ENCODE data around the gene STAC3. TPM values are rescaled to one million over a fixed set of nuclear protein-coding genes. Genes with fewer than 3 reads are reported as not detected.

STAC3 gene
- total RNA-seq, 2 experiments from 2014 or later, result 7.5 to 9.9 TPM

- H3K9me3 Mint-ChIP-seq (ENCODE audit: insufficient read depth), result no peaks in the 10 kb centered on the region
- POLR2A ChIA-PET, result no interaction called here
- no peak for DNase-seq
- CTCF ChIA-PET, result no interaction called here
- ATAC-seq, result no peak
- no peak overlapping the region for H3K27ac Mint-ChIP-seq
- H3K27me3 Mint-ChIP-seq (ENCODE audit: low read depth), result no peaks in the 10 kb centered on the region
- no peak overlapping the region for H3K4me3 Mint-ChIP-seq
- H3K36me3 Mint-ChIP-seq (ENCODE audit: low read depth), result no peaks in the 10 kb centered on the region
- H3K4me1 Mint-ChIP-seq (ENCODE audit: low read depth), result no peaks in the 10 kb centered on the region
Measured at GRCh38 chr12:57194253-57194652, 56.7 kb downstream of the STAC3 start.

- Mint-ChIP-seq H3K4me3 (no peak overlapping the region), H3K27ac (no peak overlapping the region), H3K4me1 (ENCODE audit: low read depth) (no peaks in the 10 kb centered on the region), H3K27me3 (ENCODE audit: low read depth) (no peaks in the 10 kb centered on the region), H3K36me3 (ENCODE audit: low read depth) (no peaks in the 10 kb centered on the region), H3K9me3 (ENCODE audit: insufficient read depth) (no peaks in the 10 kb centered on the region)
- POLR2A ChIA-PET, result no interaction called here
- CTCF ChIA-PET, result no interaction called here
- no peak for DNase-seq
- no peak for ATAC-seq
Measured at GRCh38 chr12:57193706-57194245, 57.2 kb downstream of the STAC3 start.

Small RNA genes within 50 kb of the gene (microRNA-seq; reads per million reads assigned to microRNA genes)
- not detected for gene MIR1228

Other genes starting within 250 kb of the STAC3 start
- gene ZBTB39, start 244.6 kb downstream of the STAC3 start, total RNA-seq, result 1 to 10 TPM; 7.7 to 8.2 TPM
- gene TAC3, start 234.7 kb downstream of the STAC3 start, total RNA-seq, result not detected
- gene MYO1A, start 201.1 kb downstream of the STAC3 start, total RNA-seq, result 1 to 10 TPM; 1.3 to 1.4 TPM
- gene NEMP1, start 172.4 kb downstream of the STAC3 start, total RNA-seq, result 10 to 100 TPM; 56.4 to 56.9 TPM
- gene NAB2, start 162.1 kb downstream of the STAC3 start, total RNA-seq, result 10 to 100 TPM; 12.9 to 13.7 TPM
- gene STAT6, start 139.8 kb downstream of the STAC3 start, total RNA-seq, result 100 to 1,000 TPM; 189 TPM
- gene LRP1, start 122.7 kb downstream of the STAC3 start, total RNA-seq, result under 1 TPM; 0.39 to 0.40 TPM
- gene LRP1-AS, start 103.6 kb downstream of the STAC3 start, total RNA-seq, result not detected
- gene NXPH4, start 34.4 kb downstream of the STAC3 start, total RNA-seq, result under 1 TPM; 0.39 to 0.40 TPM
- 100 to 1,000 TPM; 194 to 208 TPM for gene SHMT2, start 21.5 kb downstream of the STAC3 start, total RNA-seq
- 10 to 100 TPM; 59.0 to 61.7 TPM for gene R3HDM2, start 179.9 kb upstream of the STAC3 start, total RNA-seq
- not detected for gene INHBC, start 183.6 kb upstream of the STAC3 start, total RNA-seq
- not detected for gene INHBE, start 204.1 kb upstream of the STAC3 start, total RNA-seq
- 1 to 10 TPM in 1 of 2 experiments, under 1 TPM in 1; 0.68 to 1.9 TPM for gene GLI1, start 208.6 kb upstream of the STAC3 start, total RNA-seq
- gene ARHGAP9, start 228.7 kb upstream of the STAC3 start, total RNA-seq, result 100 to 1,000 TPM; 243 to 248 TPM
- gene MARS1, start 236.9 kb upstream of the STAC3 start, total RNA-seq, result 100 to 1,000 TPM; 275 to 291 TPM

Measured in activated CD8-positive, alpha-beta T cell treated with anti-CD3 and anti-CD28 coated beads, Interleukin-2, amount 10 ng/mL, durations not matched to agents 7 days and 5 days (primary cell).